GM18511 (cell line): ENCODE results near the gene SDK2.

Experiments used
- ATAC-seq: cut with Tn5 transposase; IDR thresholded peaks from one replicate; pipeline ENCODE4 v1.9.1; 2021; ENCODE audit warnings: mild to moderate bottlenecking, moderate library complexity; ENCODE audit not compliant: unreplicated experiment

The SDK2 gene

GRCh38 chr17:73401911-73402310 is 242.3 kb downstream of the SDK2 start:
- ATAC-seq = no peak

- ATAC-seq = no peak
Measured at GRCh38 chr17:73400915-73401545, 243.2 kb downstream of the SDK2 start.

- no peak for ATAC-seq
Measured at GRCh38 chr17:73399056-73399455, 245.2 kb downstream of the SDK2 start.

- no peak for ATAC-seq
Measured at GRCh38 chr17:73397856-73398540, 246.2 kb downstream of the SDK2 start.

GRCh38 chr17:73397278-73397826 is 246.9 kb downstream of the SDK2 start:
- no peak for ATAC-seq

- ATAC-seq = no peak
Measured at GRCh38 chr17:73396431-73397277, 247.6 kb downstream of the SDK2 start.

- no peak for ATAC-seq
Measured at GRCh38 chr17:73394512-73395450, 249.5 kb downstream of the SDK2 start.

GRCh38 chr17:73393962-73394361 is 250.3 kb downstream of the SDK2 start:
- no peak for ATAC-seq

GRCh38 chr17:73393381-73393780 is 250.9 kb downstream of the SDK2 start:
- ATAC-seq = no peak

GRCh38 chr17:73391331-73392265 is 252.6 kb downstream of the SDK2 start:
- no peak for ATAC-seq

GRCh38 chr17:73390851-73391250 is 253.4 kb downstream of the SDK2 start:
- no peak for ATAC-seq

GRCh38 chr17:73390221-73390620 is 254.0 kb downstream of the SDK2 start:
- ATAC-seq = no peak

GRCh38 chr17:73389411-73389810 is 254.8 kb downstream of the SDK2 start:
- no peak for ATAC-seq

GRCh38 chr17:73388578-73388905 is 255.7 kb downstream of the SDK2 start:
- no peak for ATAC-seq

- ATAC-seq = no peak
Measured at GRCh38 chr17:73387746-73388577, 256.3 kb downstream of the SDK2 start.

- no peak for ATAC-seq
Measured at GRCh38 chr17:73386561-73386960, 257.7 kb downstream of the SDK2 start.

GRCh38 chr17:73384926-73385325 is 259.3 kb downstream of the SDK2 start:
- no peak for ATAC-seq

- no peak for ATAC-seq
Measured at GRCh38 chr17:73380439-73381106, 263.7 kb downstream of the SDK2 start.
